HepG2 (cell line): ENCODE data around the gene S100A13. TPM values are rescaled to one million over a fixed set of nuclear protein-coding genes. Genes with fewer than 3 reads are reported as not detected.

Experiments used
- ATAC-seq: fragments of 200-7000 bp; cut with Tn5 transposase; 3 replicates; pipeline ENCODE4 v1.9.1; 2020; ENCODE audit warnings: mild to moderate bottlenecking, moderate library complexity
- BruUV-seq: library from RNA; stranded (reverse); fragments of 400-500 nt; replicated peaks from 2 replicates; lab custom pipeline; 2021; lab: Mats Ljungman, UMichigan
- CTCF ChIA-PET: fragments of 300-600 bp; formaldehyde crosslinking; extraction: SDS; loops from one replicate; lab custom pipeline; 2021; ENCODE audit warnings: low total read pairs, inconsistent platforms, low intra/inter-chr PET ratio; lab: Yijun Ruan, JAX
- POLR2A ChIA-PET: fragments of 350-600 bp; sonication (Branson Sonifier 250); formaldehyde crosslinking; loops from one replicate; lab custom pipeline; 2020; ENCODE audit warnings: antibody characterized with exemption, inconsistent platforms; lab: Yijun Ruan, JAX
- DNase-seq: peaks from one replicate; pipeline ENCODE4 v3.0.0-alpha.2; 2015; ENCODE audit warnings: low spot score
- FAIRE-seq: peaks from 3 replicates; lab custom pipeline; 2011; peaks lifted over from hg19 to GRCh38; lab: Jason Lieb, UNC
- H2AFZ ChIP-seq: one replicate; pipeline ENCODE4 v1.6.1; 2011; ENCODE audit warnings: low read length, inconsistent platforms
- H3K27ac ChIP-seq: fragments of 300-600 bp; 3 replicates; pipeline ENCODE4 v1.8.0; 2011; ENCODE audit warnings: mixed run types, mild to moderate bottlenecking, mixed read lengths, low read length, inconsistent platforms; ENCODE audit not compliant: insufficient read depth; ENCODE audit errors: extremely low read length
- H3K27me3 ChIP-seq, 2 experiments: fragments of 200-600 bp in 1 of 2; 2 replicates in 1 of 2; 3 replicates in 1 of 2; pipeline versions ENCODE4 v1.6.0 to v1.8.0; 2011; ENCODE audit warnings: low read length in 2 of 2, mild to moderate bottlenecking in 2 of 2, moderate library complexity in 2 of 2, inconsistent platforms in 1 of 2; ENCODE audit not compliant: insufficient read depth in 2 of 2, control insufficient read depth in 1 of 2
- H3K36me3 ChIP-seq, 2 experiments: fragments of 200-600 bp in 1 of 2; replicated peaks in 1 of 2; 2 replicates in 1 of 2; 3 replicates in 1 of 2; pipeline versions ENCODE4 v1.5.1 to v1.8.0; 2011; ENCODE audit warnings: low read length in 2 of 2, inconsistent platforms in 1 of 2; ENCODE audit not compliant: insufficient read depth in 2 of 2, control insufficient read depth in 1 of 2
- H3K4me1 ChIP-seq: 2 replicates; pipeline ENCODE4 v1.5.1; 2012; ENCODE audit warnings: low read length, inconsistent platforms; ENCODE audit not compliant: insufficient read depth
- H3K4me2 ChIP-seq: 2 replicates; pipeline ENCODE4 v1.6.0; 2011; ENCODE audit warnings: low read depth, low read length, inconsistent platforms
- H3K4me3 ChIP-seq, 3 experiments: fragments of 200-600 bp in 1 of 3; sonication (generic), shearing (Covaris generic) in 1 of 3; replicated peaks in 1 of 3; 2 replicates each; pipeline ENCODE4 v1.5.1; 2011 to 2016; ENCODE audit warnings: low read length in 3 of 3, inconsistent platforms in 2 of 3, low read depth in 2 of 3, mild to moderate bottlenecking in 2 of 3, control low read depth in 1 of 3, mixed read lengths in 1 of 3; ENCODE audit not compliant: insufficient read depth in 1 of 3
- H3K79me2 ChIP-seq: one replicate; pipeline ENCODE4 v1.6.1; 2011; ENCODE audit warnings: low read length, inconsistent platforms; ENCODE audit not compliant: insufficient read depth
- H3K9ac ChIP-seq: 2 replicates; pipeline ENCODE4 v1.6.0; 2011; ENCODE audit warnings: mild to moderate bottlenecking, low read depth, low read length, inconsistent platforms; ENCODE audit not compliant: insufficient read depth
- H3K9me3 ChIP-seq: 2 replicates; pipeline ENCODE4 v1.5.1; 2012; ENCODE audit warnings: mild to moderate bottlenecking, low read length
- H4K20me1 ChIP-seq: 2 replicates; pipeline ENCODE4 v1.6.0; 2011; ENCODE audit warnings: inconsistent platforms, mild to moderate bottlenecking, low read length, moderate library complexity; ENCODE audit not compliant: insufficient read depth
- ADNP ChIP-seq: sonication (generic); formaldehyde crosslinking; IDR thresholded peaks from 2 replicates; pipeline ENCODE4 v1.4.0; 2020; ENCODE audit warnings: missing genetic modification reagents
- CEBPB ChIP-seq: IDR thresholded peaks from 2 replicates; pipeline ENCODE4 v1.6.1; 2011; ENCODE audit warnings: low read depth, low read length, improper control_type of control experiment, borderline replicate concordance
- ISL2 ChIP-seq: sonication (generic); formaldehyde crosslinking; IDR thresholded peaks from 2 replicates; pipeline ENCODE4 v1.5.0; 2020; ENCODE audit warnings: missing genetic modification reagents
- KMT2B ChIP-seq: IDR thresholded peaks from 2 replicates; pipeline ENCODE4 v1.6.1; 2016; ENCODE audit warnings: missing genetic modification reagents, missing compliant biosample characterization
- NR2F2 ChIP-seq: IDR thresholded peaks from 2 replicates; pipeline ENCODE4 v1.6.1; 2012; ENCODE audit warnings: low read depth, inconsistent platforms, borderline replicate concordance
- PBX3 ChIP-seq: sonication (generic); formaldehyde crosslinking; IDR thresholded peaks from 2 replicates; pipeline ENCODE4 v1.8.1; 2023; ENCODE audit warnings: missing genetic modification reagents, inconsistent platforms, borderline replicate concordance
- SAP130 ChIP-seq: IDR thresholded peaks from 2 replicates; pipeline ENCODE4 v1.6.1; 2016; ENCODE audit warnings: low read depth
- THAP7 ChIP-seq: sonication (generic); formaldehyde crosslinking; IDR thresholded peaks from 2 replicates; pipeline ENCODE4 v1.8.1; 2023; ENCODE audit warnings: mild to moderate bottlenecking, missing genetic modification reagents
- YEATS4 ChIP-seq: sonication (generic); formaldehyde crosslinking; IDR thresholded peaks from 2 replicates; pipeline ENCODE4 v1.4.0; 2020; ENCODE audit warnings: missing genetic modification reagents, borderline replicate concordance
- ZBTB20 ChIP-seq: sonication (generic); formaldehyde crosslinking; IDR thresholded peaks from 2 replicates; pipeline ENCODE4 v1.8.1; 2023; ENCODE audit warnings: missing genetic modification reagents, low read depth, mild to moderate bottlenecking, borderline replicate concordance
- ZFP62 ChIP-seq: sonication (generic); formaldehyde crosslinking; IDR thresholded peaks from 2 replicates; pipeline ENCODE4 v1.4.0; 2020; ENCODE audit warnings: missing genetic modification reagents
- ZNF737 ChIP-seq: sonication (generic); formaldehyde crosslinking; IDR thresholded peaks from 2 replicates; pipeline ENCODE4 v1.5.0; 2020; ENCODE audit warnings: missing genetic modification reagents, mild to moderate bottlenecking, borderline replicate concordance
- WGBS: methylation state at CpG from one replicate; pipeline ENCODE4 v1.1.6; 2017; ENCODE audit warnings: low lambda C conversion rate; 5-methylcytosine and 5-hydroxymethylcytosine counted together
- in situ Hi-C: cut with HindIII; loops from 2 replicates; pipeline ENCODE4 v1.10.0; 2017; ENCODE audit warnings: low pct_unique_long_range_greater_than_20kb; ENCODE audit not compliant: extremely low pct_ligation_motif_present
- intact Hi-C: fragments of 100-400 bp; cut with micrococcal nuclease; formaldehyde crosslinking; loops from one replicate; pipeline ENCODE4 v1.10.0; 2022; ENCODE audit not compliant: unreplicated experiment
- polyA plus RNA-seq, 8 experiments: library from polyadenylated mRNA; depleted of rRNA in 3 of 8; stranded (reverse) in 7 of 8; unstranded in 1 of 8; fragments of >200 nt; fragmentation: Illumina TruSeq in 4 of 8; extraction: Trizol in 4 of 8; gene quantifications; 2 replicates each; pipeline versions ENCODE4 v1.2.1 to v1.2.3, GENCODE V29; 2011 to 2016; ENCODE audit warnings: low read depth in 4 of 8, missing spikeins in 1 of 8, mixed read lengths in 1 of 8; ENCODE audit not compliant: insufficient read depth in 1 of 8
- total RNA-seq, 5 experiments: library from RNA; depleted of rRNA; stranded (reverse); fragments of >200 nt; fragmentation: Illumina TruSeq; extraction: Trizol; gene quantifications; 2 replicates each; pipeline ENCODE4 v1.2.3, GENCODE V29; 2016; ENCODE audit warnings: low read depth in 1 of 5
- TF ChIP-seq, protein P1 (sequence below): sonication (generic); formaldehyde crosslinking; IDR thresholded peaks from 2 replicates; pipeline ENCODE4 v1.8.1; 2022; ENCODE audit warnings: mild to moderate bottlenecking, missing genetic modification reagents
- TF ChIP-seq, protein P2 (sequence below): IDR thresholded peaks from 2 replicates; pipeline ENCODE4 v1.6.1; 2016; ENCODE audit warnings: missing compliant biosample characterization, missing genetic modification reagents, borderline replicate concordance

S100A13 gene
- total and polyA plus RNA-seq, 2 of the 13 experiments (the other 11 are each of a cell fraction or from before 2014, with no cell fraction given): 89.5 to 172 TPM

DNA sequence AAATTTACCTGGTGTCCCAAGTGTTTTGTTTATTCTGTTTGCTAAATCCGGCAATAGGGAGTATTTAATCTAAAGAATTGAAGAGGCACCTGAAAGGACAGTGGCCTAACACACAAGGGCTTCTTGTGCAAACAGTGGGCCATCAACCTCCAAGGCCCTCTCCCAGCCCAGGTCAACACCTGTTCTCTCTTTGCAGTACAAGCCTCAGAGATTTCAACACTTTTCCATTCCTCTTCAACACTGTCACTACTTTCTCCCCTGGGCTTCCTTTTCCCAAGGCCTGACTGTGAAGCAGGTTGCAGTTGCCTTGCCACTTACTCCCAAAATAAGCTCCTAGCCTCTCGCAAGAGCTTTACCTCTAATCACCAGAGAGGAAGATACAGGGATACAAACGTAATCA is 28.0 kb upstream of the S100A13 start (continued):
- TF ChIP-seq PBX3 (CRISPR knock-in tag): no peak
- no peak for TF ChIP-seq ISL2 (CRISPR knock-in tag)
- TF ChIP-seq ZNF737 (CRISPR knock-in tag): no peak
- TF ChIP-seq SAP130 (CRISPR knock-in tag): peak; percentile 41; the same call in 1 of the 2 replicates
- TF ChIP-seq ADNP (CRISPR knock-in tag): no peak
- 0 out of 2 replicates have a peak, but pooled peaks have one; percentile 22 for TF ChIP-seq NR2F2

DNA sequence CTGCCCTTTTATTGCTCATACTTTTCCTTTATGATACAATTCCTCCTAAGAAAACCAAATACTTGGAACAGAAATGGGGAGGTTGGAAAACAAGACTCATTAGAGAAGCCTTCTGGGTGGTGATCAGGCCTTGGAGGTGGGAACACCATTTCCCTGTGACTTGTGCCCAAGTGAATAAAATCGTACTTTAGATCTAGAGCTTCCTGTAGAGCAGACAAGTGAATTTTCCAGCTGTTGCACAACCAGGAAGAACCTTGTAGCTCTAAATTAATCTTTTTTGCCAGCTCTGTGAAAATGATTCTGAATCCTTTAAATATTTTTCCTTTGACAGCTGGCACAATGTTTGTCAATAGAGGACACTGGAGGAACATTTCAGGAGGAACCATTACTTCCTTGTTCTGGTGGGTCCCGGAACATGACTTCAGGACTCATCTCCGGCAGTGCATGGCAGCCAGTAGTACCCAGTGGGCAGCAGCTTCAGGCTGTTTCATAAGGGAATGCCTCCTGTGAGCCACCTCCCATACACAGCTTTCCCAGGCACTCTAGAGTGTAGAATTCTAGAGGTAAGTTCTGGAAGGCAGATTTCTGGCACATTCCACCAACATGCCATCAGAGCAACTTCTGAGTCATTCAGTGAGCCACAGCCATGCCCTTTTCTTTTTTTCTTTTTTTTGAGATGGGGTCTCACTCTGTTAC is 25.6 kb upstream of the S100A13 start:
- TF ChIP-seq, protein P1, sequence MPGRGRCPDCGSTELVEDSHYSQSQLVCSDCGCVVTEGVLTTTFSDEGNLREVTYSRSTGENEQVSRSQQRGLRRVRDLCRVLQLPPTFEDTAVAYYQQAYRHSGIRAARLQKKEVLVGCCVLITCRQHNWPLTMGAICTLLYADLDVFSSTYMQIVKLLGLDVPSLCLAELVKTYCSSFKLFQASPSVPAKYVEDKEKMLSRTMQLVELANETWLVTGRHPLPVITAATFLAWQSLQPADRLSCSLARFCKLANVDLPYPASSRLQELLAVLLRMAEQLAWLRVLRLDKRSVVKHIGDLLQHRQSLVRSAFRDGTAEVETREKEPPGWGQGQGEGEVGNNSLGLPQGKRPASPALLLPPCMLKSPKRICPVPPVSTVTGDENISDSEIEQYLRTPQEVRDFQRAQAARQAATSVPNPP (CRISPR knock-in tag): no peak
- no peak for TF ChIP-seq KMT2B (CRISPR knock-in tag)
- TF ChIP-seq THAP7 (CRISPR knock-in tag): no peak
- TF ChIP-seq YEATS4: no peak
- TF ChIP-seq CEBPB: peak; percentile 26; the same call in 1 of the 2 replicates
- TF ChIP-seq ZBTB20 (CRISPR knock-in tag): no peak
- TF ChIP-seq, protein P2, sequence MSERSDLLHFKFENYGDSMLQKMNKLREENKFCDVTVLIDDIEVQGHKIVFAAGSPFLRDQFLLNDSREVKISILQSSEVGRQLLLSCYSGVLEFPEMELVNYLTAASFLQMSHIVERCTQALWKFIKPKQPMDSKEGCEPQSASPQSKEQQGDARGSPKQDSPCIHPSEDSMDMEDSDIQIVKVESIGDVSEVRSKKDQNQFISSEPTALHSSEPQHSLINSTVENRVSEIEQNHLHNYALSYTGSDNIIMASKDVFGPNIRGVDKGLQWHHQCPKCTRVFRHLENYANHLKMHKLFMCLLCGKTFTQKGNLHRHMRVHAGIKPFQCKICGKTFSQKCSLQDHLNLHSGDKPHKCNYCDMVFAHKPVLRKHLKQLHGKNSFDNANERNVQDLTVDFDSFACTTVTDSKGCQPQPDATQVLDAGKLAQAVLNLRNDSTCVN (CRISPR knock-in tag): 0 out of 2 replicates have a peak, but pooled peaks have one; percentile 20
- no peak for TF ChIP-seq ZFP62
- WGBS: 63% methylated on average over 3 of the region's 3 CpGs
- Histone ChIP-seq H3K27ac (no peak overlapping the region), H3K9ac (no peak overlapping the region), H3K79me2 (no peaks in the 10 kb centered on the region), H3K9me3 (no peaks in the 10 kb centered on the region), H3K4me3 (no peak overlapping the region), H4K20me1 (no peaks in the 10 kb centered on the region), H2AFZ (no peak overlapping the region), H3K27me3 (no peaks in the 10 kb centered on the region), H3K4me1 (peaks cover 32% of the 10 kb centered on the region), H3K36me3 (no peaks in the 10 kb centered on the region), H3K4me2 (no peak overlapping the region)
- in situ Hi-C loops (no loop called here), intact Hi-C loops (no loop called here)
- no TSS peak for BruUV-seq
- DNase-seq (no peak), FAIRE-seq (no peak), ATAC-seq (no peak)
- POLR2A ChIA-PET: interaction anchor here (0.7 to 1.2 kb wide), 4 partner anchors 19 to 75 kb away, joined by 3 to 5 read pairs (median 3); partner anchors contain the start of genes CHTOP, INTS3 and S100A13
- CTCF ChIA-PET: no interaction called here
